Activated gamma-delta T cell treated with anti-CD3 and anti-CD28 coated beads, Interleukin-2, amount 50 U/mL, for 16 hours (primary cell): ENCODE results near the gene HEPN1.

Source experiments
- DNase-seq: peaks from one replicate; pipeline ENCODE4 v3.0.0-alpha.2; 2020; ENCODE audit warnings: low read depth

Gene HEPN1

GRCh38 chr11:124899383-124900145 lies 19.5 kb upstream of the HEPN1 start:
- DNase-seq, result no peak

DNA sequence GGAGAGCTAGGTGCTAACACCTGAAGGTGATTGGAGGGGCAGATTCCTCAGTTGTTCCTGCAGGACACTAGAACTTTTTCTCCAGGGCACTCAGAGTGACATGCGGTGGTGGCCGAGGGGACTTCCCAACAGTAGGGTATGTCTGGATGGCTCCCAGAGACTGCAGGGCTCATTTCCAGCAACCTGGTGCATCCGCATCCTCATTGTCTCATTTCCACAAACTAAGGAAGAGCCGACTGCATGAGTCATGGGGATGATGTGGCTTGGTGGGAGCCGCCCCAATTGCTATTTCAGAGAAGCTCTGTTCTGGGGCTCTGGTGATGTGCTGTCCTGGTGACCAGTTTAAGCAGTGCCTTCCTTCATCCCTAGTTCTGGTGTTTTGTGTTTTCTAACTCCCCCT lies 18.6 kb upstream of the HEPN1 start:
- DNase-seq, result no peak

DNA sequence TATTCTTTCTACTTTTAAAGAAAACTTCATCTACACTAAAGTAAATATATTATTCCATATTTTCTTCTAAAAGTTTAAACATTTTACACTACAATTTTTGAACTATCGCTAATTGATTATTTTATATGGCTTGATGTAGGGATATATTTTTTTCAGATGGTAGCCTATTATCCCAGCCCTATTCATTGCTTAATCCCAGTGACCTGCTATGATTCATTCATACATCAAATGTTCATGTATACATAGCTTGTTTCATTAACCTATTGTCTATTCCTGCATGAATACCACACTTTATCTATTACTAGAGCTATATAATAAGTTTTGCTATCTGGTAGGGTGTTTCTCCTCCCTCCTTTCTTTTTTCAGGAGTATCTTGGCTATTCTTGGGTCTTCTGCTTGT lies 16.4 kb upstream of the HEPN1 start:
- no peak for DNase-seq

DNA sequence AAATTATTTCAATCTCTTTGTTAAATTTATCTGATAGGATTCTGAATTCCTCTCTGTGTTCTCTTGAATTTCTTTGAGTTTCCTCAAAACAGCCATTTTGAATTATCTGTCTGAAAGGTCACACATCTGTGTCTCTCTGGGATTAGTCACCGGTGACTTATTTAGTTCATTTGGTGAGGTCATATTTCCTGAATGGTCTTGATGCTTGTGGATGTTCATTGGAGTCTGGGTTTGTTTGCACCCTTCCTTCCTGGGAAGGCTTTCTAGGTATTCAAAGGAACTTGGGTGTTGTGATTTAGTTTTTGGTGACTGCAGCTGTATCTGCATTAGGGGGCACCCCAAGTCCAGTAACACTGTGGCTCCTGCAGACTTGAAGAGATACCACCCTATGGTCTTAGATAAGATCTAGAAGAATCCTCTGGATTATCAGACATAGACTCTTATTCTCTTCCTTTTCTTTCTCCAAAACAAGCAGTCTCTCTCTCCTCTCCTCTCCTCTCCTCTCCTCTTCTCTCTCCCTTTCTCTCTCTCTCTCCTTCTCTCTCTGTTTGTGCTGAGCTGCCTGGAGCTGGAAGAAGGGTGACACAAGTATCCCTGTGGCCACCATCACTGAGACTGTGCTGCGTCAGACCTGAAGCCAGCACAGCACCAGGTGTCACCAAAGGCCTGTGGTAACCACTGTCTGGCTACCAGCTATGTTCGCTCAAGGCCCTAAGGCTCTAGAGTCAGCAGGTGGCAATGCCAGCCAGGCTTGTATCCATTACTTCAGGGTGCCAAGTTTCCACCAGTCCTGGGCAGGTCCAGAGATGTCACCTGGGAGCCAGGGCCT lies 3.3 kb upstream of the HEPN1 start:
- no peak for DNase-seq

DNA sequence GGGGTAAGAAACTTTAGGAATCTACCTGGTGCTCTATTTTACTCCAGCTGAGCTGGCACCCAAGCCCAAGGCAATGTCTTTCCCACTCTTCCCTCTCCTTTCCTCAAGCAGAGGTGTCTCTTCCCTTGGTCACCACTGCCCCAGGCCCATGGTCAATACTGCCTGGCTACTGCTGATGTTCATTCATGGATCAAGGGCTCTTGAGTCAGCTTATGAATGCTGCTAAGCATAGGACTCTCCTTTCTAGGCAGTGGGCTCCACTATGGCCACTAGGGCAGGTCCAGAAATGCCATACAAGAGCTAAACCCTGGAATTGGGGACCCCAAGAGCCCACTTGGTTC lies 2.7 kb upstream of the HEPN1 start:
- DNase-seq, result no peak

- DNase-seq, result no peak
These were observed 1.9 kb upstream of the HEPN1 start for GRCh38 chr11:124917115-124917637.

DNA sequence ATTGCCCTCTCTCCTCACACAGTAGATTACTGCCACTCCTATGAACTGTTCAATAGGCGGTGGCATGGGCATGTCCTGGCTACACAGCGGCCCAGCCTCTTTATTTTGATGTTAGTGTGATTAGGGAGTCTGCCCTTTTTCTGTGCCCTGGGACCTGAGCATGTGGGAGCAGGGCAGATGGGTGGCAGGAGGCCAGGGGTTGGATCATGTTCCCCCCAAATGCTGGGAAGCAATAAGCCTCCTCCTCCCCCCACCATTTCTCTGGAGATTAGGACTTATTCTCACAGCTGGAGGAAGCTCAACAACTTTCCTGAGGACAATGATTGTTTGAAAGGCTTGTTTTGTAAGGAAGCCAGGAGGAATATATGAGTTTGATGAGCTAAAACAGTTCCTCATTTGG lies 848 bp downstream of the HEPN1 start:
- DNase-seq, result no peak

DNA sequence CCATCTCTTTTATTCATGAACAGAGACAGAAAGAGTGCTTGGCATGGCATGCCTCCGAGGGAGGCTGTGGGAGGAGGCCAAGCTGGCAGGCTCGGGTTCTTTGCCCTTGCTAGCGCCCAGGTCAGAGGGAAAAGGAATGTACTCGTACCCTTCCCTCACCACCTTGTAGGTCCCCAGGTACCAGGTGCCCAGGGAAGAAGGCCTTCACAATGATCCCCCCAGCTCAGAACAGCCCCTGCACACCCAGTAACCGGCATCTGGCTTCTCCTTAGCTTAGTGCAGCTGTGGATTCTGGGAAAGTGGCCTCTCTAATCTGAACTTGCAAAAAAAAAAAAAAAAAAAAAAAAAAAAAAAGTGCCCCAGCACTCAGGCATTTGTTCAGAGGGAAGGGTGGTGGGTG lies 1.3 kb downstream of the HEPN1 start:
- DNase-seq, result no peak

DNA sequence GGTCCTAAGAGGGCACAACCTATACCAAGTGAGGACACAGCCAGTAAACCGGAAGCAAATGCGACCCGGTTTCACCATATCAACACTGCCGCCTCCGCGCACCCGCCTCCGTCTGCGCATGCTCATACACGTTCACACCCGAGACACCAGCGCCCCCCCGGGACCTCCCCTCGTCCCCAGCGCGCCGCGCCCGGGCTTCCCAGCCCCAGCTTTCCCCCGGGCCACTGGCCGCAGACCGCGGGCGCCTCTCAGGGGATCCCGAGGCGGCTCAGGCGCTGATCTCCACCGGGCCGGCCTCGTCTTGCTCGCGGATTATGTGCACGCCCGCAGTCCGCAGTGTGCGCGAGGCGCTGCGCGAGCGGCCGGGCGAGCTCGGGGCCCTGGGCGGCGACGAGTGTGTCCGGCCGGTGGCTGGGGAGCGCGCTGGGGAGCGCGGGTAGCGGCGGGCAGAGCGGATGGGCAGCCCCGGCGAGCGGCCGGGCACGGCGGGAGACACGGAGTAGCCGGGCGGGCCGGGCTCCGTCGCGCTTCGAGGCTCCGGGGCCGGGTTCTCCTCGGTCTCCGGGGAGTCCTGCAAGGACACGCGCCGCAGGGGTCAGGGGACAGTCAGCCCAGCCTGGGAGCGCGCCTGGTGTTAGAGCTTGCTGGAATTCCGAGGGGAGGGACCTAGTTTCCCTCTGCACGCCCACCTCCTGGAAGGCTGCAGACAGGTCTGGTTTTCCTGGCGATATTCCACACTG lies 2.0 kb downstream of the HEPN1 start:
- DNase-seq, result peak; percentile 73

DNA sequence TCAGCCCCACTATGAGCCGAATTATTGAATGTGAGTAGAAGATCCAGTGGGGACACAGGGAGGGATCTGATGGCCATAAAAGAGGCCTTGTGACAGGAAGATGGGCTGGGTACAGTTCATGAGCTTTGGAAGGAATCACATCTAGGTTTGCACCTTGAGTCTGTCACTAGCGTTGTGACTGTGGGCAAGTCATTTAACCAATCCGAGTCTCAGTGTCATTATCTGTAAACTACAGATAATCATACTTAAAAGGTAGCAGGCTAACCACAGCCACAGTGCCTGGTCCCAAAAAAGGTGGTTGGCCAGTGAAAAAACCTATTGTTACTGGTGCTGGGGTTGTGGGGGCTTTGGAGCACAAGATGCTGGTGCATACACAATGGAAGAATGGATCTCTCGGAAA lies 3.8 kb downstream of the HEPN1 start:
- DNase-seq, result no peak

GRCh38 chr11:124923296-124923695 lies 4.2 kb downstream of the HEPN1 start:
- no peak for DNase-seq

DNA sequence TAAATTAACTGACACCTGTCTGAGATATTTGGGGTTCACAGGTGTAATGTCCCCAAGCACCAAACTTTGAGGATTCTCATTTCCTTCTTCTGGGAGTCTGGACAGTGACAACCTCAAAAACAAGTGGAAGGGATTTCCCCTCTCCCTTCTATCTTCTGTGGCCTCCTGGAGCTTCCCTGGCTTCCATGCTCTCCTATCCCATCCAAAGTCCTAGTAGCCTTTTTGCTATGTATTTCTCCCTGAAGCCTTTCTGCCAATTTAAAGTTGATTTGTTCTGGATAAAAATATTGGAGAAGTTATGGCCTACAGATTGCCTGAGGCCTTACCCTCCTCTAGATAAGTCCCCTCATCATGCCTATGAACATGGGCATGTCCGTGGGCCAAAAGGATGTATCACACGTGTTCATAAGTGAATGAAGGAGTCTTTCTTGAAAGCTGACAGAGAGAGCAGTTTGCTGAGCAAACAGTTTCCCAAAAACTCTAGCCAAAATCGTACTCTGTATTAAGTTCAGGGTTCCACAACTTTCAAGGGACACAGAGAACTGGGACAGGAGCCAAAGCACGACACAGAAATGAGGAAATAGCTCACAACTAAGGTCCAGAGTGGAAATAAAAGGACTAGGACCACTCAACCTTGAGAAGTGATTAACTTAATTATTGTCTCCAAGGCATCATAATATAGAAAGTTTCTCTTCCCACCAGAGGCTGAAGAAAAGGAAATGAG lies 10.1 kb downstream of the HEPN1 start:
- no peak for DNase-seq

DNA sequence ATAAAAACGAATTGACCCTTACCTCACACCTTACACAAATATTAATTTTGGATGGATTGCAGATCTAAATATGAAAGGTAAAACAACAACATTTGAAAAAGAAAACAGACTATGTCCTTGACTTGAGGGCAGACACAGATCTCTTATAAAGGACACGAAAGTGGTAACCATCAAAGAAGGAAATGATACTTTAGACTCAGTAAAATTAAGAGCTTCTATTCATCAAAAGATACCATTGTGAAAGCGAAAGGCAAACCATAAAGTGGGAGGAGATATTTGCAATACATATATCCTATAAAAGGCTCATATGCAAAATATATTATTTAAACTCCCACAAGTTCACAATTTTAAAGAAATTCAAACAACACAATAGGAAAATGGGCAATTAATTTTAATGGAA lies 11.7 kb downstream of the HEPN1 start:
- DNase-seq, result no peak

- no peak for DNase-seq
These were observed 16.0 kb downstream of the HEPN1 start for GRCh38 chr11:124934862-124935547.

DNA sequence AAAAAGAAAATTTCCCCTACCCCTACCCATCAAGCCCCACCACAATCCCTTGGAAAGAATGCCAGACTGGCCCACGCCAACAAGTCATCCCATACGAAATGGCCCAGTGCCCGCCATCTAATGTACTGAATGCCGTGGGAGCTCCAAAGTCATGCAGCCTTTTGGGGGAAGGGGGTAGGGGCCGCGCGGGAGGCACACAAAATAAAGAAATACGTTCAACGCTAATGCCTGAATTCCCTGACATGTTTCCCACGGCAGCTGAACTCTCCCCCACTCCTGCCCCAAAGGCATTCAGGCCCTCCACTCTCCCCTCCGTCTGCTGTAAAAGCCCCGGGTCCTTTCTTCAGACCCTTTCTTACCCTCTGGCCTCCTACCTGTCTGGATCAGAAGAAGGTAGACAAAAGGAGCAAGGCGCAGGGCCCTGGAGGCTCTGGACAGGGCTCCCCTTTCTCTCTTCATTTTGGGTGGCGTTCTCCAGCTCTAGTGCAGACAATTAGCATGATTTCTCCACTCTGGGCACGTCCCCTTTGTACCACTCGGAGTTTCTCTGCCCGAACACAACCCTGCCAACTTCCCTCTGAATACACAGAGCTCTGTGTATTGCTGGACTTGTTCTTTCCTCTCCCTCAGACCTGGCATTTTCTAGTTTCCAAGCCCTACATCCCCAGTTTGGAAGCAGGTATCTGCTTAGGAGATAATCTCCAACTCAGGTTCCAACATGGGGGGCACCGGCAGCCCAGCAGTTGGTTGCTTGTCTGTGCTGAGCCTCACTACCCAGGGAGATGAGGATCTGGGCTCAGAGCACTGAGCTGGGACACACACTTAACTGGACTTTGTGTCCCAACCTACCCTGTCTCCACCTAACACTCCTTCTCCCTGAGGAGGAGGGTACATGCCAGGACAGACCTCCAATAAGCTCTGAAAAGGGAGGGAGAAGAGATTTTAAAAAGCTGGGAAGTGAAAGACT lies 16.8 kb downstream of the HEPN1 start, which contains the start of gene HEPACAM:
Gene HEPACAM (minus strand): TSS at position 500 of the 967 bp plus-strand sequence. CDS start 41 bp downstream, at position 459.
- no peak for DNase-seq

DNA sequence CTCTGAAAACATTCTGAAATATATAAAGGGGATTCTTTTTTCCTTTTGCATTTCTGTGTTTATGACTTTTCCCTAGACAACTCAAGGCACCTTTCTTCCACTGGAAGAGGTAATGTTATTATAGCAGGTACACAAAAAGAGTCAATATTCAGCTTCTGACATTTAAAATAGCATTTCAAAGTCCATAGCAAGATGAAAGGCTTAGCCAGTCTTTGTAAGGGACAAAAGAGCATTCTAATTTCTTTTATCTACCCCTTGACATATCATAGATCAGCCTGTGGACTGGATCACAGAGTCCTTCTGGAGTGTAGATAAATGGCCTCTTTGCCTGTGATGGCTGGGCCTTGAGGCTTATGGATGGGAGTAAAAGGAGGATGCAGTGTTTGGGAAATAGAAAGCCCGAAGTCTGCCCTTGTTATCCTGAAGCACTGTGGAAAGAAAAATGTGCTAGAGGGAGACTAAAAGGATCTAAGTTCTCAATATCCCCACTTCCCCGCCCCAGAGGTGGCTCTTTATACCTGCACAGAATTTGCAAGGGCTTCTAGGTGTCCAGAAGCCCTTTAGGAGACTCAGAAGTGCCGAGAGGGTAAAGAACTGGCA lies 18.4 kb downstream of the HEPN1 start:
- no peak for DNase-seq

DNA sequence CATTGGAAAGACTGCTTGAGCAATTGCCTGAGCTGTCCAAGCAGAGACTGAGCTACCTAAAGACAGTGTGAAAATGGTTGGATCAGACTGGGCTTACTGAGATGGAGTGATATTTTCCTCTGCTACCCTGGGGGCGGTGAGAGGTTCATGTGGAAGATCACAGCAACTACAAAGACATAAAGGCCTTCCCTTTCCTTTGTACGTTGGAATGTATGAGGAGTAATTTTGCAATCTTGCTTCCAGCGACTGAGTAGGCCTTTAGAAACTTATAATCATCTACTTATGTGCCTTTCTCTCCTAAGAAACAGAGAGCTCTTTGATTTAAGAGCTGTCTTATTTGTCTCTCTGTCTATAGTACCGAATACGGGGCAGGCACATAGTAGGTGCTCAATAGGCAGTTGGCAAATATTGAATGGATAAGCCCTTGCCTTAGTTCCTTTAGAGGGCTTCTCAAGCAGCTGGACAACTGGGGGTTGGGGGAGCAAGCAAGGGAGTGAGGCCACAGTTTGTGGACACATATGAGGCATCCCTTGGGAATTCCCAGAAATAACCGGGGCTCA lies 19.2 kb downstream of the HEPN1 start:
- no peak for DNase-seq

DNA sequence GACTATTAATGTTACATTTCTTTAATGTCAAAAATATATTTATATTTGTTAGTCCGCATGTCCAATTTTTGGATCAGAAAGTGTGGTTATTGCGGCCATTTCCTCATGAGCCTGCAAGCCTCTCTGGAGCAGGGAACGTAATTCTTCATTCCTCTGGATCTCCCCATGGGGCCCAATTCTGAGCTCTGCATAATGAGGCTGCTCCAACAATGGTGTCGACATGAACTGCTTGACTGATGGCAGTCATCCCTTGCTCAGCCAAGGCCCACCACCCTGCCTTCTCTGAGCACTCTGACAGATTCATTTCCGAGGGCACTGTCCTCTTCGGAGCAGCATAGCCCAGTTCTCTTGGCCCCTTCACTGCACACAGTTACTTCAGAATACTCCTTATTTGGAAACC lies 19.9 kb downstream of the HEPN1 start:
- DNase-seq, result no peak

GRCh38 chr11:124941703-124942102 lies 22.7 kb downstream of the HEPN1 start:
- no peak for DNase-seq
